ENCODE data around the gene MEX3D. TPM values are rescaled to one million over a fixed set of nuclear protein-coding genes. Genes with fewer than 3 reads are reported as not detected.

The MEX3D gene
- total RNA-seq, 1 donor, result 47.0 TPM

GRCh38 chr19:1507192-1507660 is 60.9 kb downstream of the MEX3D start:
- no peaks in the 10 kb centered on the region for H3K4me1 ChIP-seq (ENCODE audit: insufficient read depth, low read length)
- no peaks in the 10 kb centered on the region for H3K79me2 ChIP-seq (ENCODE audit: insufficient read depth, low read length)
- DNase-seq (ENCODE audit: insufficient read length, low spot score, missing footprints), result peak; percentile 73
- H3K4me3 ChIP-seq (ENCODE audit: insufficient read depth, low read length), result no peak overlapping the region
- H3K9me3 ChIP-seq (ENCODE audit: low read depth, low read length), result peaks cover 6% of the 10 kb centered on the region
- H3K27ac ChIP-seq (ENCODE audit: low read depth, low read length), result no peak overlapping the region
- no peaks in the 10 kb centered on the region for H3K36me3 ChIP-seq (ENCODE audit: insufficient read depth, low read length)
- peaks cover 39% of the 10 kb centered on the region for H3K27me3 ChIP-seq (ENCODE audit: insufficient read depth, low read length)
- H2AFZ ChIP-seq (ENCODE audit: low read length), result peak overlapping the region; percentile 57
- TF ChIP-seq CTCF (IDR thresholded peaks at IDR 0.05; ENCODE audit: extremely low read depth, low read depth, low read length), result no peak
- no peaks in the 10 kb centered on the region for H4K20me1 ChIP-seq (ENCODE audit: insufficient read depth, low read length)
- peak overlapping the region; percentile 72 for H3K4me2 ChIP-seq (ENCODE audit: insufficient read depth, low read length)

- H3K36me3 ChIP-seq (ENCODE audit: insufficient read depth, low read length), result no peaks in the 10 kb centered on the region
- no peak overlapping the region for H3K4me3 ChIP-seq (ENCODE audit: insufficient read depth, low read length)
- no peak overlapping the region for H3K27ac ChIP-seq (ENCODE audit: low read depth, low read length)
- DNase-seq (ENCODE audit: insufficient read length, low spot score, missing footprints), result no peak
- H3K27me3 ChIP-seq (ENCODE audit: insufficient read depth, low read length), result peaks cover 30% of the 10 kb centered on the region
- no peaks in the 10 kb centered on the region for H3K79me2 ChIP-seq (ENCODE audit: insufficient read depth, low read length)
- H4K20me1 ChIP-seq (ENCODE audit: insufficient read depth, low read length), result no peaks in the 10 kb centered on the region
- H2AFZ ChIP-seq (ENCODE audit: low read length), result no peak overlapping the region
- no peaks in the 10 kb centered on the region for H3K4me1 ChIP-seq (ENCODE audit: insufficient read depth, low read length)
- TF ChIP-seq CTCF (IDR thresholded peaks at IDR 0.05; ENCODE audit: extremely low read depth, low read depth, low read length), result no peak
- peaks cover 6% of the 10 kb centered on the region for H3K9me3 ChIP-seq (ENCODE audit: low read depth, low read length)
- no peak overlapping the region for H3K4me2 ChIP-seq (ENCODE audit: insufficient read depth, low read length)
These were observed 61.9 kb downstream of the MEX3D start for GRCh38 chr19:1505991-1506881.

- no peak for TF ChIP-seq CTCF (IDR thresholded peaks at IDR 0.05; ENCODE audit: extremely low read depth, low read depth, low read length)
- no peaks in the 10 kb centered on the region for H3K79me2 ChIP-seq (ENCODE audit: insufficient read depth, low read length)
- no peaks in the 10 kb centered on the region for H4K20me1 ChIP-seq (ENCODE audit: insufficient read depth, low read length)
- no peak overlapping the region for H3K4me2 ChIP-seq (ENCODE audit: insufficient read depth, low read length)
- H2AFZ ChIP-seq (ENCODE audit: low read length), result no peak overlapping the region
- H3K27me3 ChIP-seq (ENCODE audit: insufficient read depth, low read length), result peaks cover 22% of the 10 kb centered on the region
- no peak for DNase-seq (ENCODE audit: insufficient read length, low spot score, missing footprints)
- no peaks in the 10 kb centered on the region for H3K4me1 ChIP-seq (ENCODE audit: insufficient read depth, low read length)
- H3K4me3 ChIP-seq (ENCODE audit: insufficient read depth, low read length), result no peak overlapping the region
- no peaks in the 10 kb centered on the region for H3K36me3 ChIP-seq (ENCODE audit: insufficient read depth, low read length)
- peaks cover 6% of the 10 kb centered on the region for H3K9me3 ChIP-seq (ENCODE audit: low read depth, low read length)
- no peak overlapping the region for H3K27ac ChIP-seq (ENCODE audit: low read depth, low read length)
These were observed 63.1 kb downstream of the MEX3D start for GRCh38 chr19:1505012-1505411.

Small RNA genes within 50 kb of the gene (small RNA-seq; reads per million reads assigned to genes)
- gene AC005943.2 (not detected), gene RN7SL477P (not detected), gene RNU6-1223P (not detected)

Other genes starting within 250 kb of the MEX3D start
- 40.4 and 46.0 TPM in 2 replicates for gene NDUFS7, start 184.4 kb downstream of the MEX3D start, total RNA-seq
- gene GAMT, start 166.8 kb downstream of the MEX3D start, total RNA-seq, result 25.0 and 29.2 TPM in 2 replicates
- 40.9 and 44.5 TPM in 2 replicates for gene DAZAP1, start 160.7 kb downstream of the MEX3D start, total RNA-seq
- 304 and 318 TPM in 2 replicates for gene RPS15, start 129.9 kb downstream of the MEX3D start, total RNA-seq
- gene APC2, start 118.2 kb downstream of the MEX3D start, total RNA-seq, result 0.29 and 0.36 TPM in 2 replicates
- 28.9 and 30.0 TPM in 2 replicates for gene C19orf25, start 89.1 kb downstream of the MEX3D start, total RNA-seq
- gene PCSK4, start 78.0 kb downstream of the MEX3D start, total RNA-seq, result 1.4 and 2.4 TPM in 2 replicates
- 1.2 and 1.8 TPM in 2 replicates for gene REEP6, start 77.1 kb downstream of the MEX3D start, total RNA-seq
- gene ADAMTSL5, start 55.3 kb downstream of the MEX3D start, total RNA-seq, result 0.29 and 1.1 TPM in 2 replicates
- under 0.01 TPM in 1 of 2 replicates, not detected in the other for gene PLK5, start 44.2 kb downstream of the MEX3D start, total RNA-seq
- 76.9 and 78.5 TPM in 2 replicates for gene MBD3, start 24.5 kb upstream of the MEX3D start, total RNA-seq
- gene UQCR11, start 37.1 kb upstream of the MEX3D start, total RNA-seq, result 37.4 and 39.4 TPM in 2 replicates
- 46.6 and 55.0 TPM in 2 replicates for gene TCF3, start 84.3 kb upstream of the MEX3D start, total RNA-seq
- not detected in 2 replicates for gene ONECUT3, start 185.2 kb upstream of the MEX3D start, total RNA-seq
- gene ATP8B3, start 244.0 kb upstream of the MEX3D start, total RNA-seq, result 0.59 and 0.72 TPM in 2 replicates

All from osteoblast (primary cell).